NCI-H2107 treated with DMSO at 0.1 percent for 48 hours (cell line): ENCODE results near the gene SCO1.
A peak's percentile ranks its signal among the peaks of the same experiment; 100 is the strongest.

Experiments used
- DNase-seq: peaks from one replicate; lab custom pipeline; 2025; ENCODE audit not compliant: unreplicated experiment; lab: John Stamatoyannopoulos, UW

Gene SCO1

DNA sequence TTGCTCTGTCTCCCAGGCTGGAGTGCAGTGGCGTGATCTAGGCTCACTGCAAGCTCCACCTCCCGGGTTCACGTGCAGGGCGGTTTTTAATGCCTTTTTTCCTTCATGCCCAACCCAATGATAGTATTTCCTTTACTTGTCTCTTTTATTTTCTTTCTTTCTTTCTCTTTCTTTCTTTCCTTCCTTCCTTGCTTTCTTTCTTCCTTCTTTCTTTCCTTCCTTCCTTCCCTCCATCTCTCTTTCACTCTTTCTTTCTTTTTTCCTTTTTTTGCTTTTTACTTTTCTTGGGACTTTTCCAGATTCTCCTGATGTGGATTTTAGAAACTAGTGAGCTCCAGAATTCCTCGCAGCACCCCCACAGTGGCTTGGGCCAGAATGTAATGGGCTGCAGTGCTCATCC, 43.3 kb downstream of the SCO1 start:
- no peak for DNase-seq

DNA sequence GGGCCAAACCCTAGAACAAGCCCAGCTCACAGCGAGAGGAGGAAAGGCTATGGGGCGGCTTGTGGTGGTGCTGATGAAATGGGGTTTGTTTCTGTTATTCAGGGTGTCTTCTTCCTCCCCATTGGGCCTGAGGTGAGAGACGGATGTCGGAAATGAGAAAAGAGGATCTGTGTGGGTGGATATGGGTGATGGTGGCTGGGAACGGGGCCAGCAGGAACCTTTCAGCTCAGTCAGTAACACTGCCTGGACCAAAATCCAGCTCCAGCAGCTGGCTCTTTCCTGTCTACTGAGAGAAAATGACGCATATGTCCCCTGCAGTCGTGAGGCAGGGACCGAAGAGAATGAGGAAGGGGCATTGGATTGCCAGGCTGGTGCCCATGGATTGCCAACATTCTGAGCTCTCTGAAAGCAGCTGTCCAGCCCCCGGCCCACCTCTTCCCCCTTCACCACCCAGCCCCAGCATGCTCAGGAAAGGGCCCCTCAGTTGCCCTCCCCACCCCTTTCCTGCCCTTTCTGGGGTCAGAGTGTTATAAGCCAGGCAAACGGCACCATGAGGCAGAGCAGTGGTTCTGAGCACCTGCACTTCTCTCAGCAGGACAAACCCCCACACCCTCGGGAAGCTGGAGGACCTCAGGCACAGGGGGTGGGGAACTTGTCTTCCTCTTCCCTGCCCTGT, 44.2 kb downstream of the SCO1 start:
- no peak for DNase-seq

DNA sequence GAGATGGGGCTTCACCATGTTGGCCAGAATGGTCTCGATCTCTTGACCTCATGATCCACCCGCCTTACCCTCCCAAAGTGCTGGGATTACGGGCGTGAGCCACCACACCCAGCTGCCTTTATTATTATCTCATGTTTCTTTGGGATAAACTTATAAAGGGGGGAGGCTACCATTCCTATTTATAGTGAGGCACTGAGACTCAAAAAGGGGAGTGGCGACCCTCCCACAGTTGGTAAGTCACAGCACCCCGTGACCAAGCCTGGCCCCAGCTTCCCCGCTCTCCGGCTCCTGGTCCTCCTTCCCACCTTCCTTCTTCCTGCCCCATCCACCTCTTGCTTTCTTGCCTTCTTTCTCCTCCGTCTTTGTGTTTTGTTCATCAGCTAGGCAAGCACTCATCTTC, 45.4 kb downstream of the SCO1 start:
- DNase-seq = no peak

DNA sequence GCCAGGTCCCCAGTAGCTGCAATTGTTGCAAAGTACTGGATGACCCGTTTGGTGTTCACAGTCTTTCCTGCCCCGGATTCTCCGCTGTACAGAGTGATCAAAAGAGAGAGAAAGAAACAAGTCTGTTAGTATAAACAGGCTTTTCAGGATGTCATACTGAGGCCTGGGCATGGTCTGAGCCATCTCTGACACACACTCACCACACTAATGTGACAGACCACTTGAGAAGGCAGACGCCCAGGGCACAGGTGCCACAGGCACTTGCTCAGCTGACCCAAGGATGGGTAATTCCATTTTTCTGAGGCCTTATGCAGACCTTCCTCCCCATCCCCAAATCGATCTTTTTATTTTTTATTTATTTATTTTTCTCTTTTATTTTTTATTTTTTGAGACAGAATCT, 47.7 kb downstream of the SCO1 start:
- DNase-seq = no peak

DNA sequence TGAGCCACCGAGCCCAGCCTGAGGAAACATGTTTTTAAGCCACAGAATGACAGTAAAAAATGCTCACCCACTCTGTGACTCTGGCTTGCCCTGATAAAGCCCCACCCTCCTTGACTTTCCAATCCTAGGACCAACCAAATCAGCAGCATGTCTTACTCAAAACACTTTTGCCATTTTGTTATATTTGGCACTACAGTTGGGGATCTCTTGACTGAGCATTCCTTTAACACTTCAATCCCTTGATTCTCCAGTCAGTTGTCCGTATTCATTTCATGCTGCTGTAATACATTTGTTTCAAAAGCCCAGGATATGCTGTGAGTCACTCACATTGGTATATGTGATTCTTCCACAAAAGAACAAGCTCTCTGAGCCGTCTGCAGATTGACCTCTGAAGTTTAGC, 48.4 kb downstream of the SCO1 start:
- no peak for DNase-seq

DNA sequence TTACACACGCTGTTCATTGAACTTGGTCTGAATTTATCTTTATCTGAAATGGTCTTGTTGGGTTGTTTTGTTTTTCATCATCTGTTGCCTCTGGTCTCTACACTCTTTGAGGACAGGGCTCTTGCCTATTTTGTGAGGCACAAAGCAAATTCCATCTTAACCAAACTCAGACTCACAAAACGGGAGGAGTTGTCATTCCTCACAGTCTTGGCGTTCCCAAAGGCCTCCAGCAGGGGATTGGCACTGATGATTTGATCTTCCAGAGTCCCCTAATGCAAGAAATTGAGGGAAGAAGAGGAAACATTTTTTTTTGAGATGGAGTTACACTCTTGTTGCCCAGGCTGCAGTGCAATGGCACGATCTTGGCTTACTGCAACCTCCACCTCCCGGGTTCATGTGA, 49.0 kb downstream of the SCO1 start:
- no peak for DNase-seq

DNA sequence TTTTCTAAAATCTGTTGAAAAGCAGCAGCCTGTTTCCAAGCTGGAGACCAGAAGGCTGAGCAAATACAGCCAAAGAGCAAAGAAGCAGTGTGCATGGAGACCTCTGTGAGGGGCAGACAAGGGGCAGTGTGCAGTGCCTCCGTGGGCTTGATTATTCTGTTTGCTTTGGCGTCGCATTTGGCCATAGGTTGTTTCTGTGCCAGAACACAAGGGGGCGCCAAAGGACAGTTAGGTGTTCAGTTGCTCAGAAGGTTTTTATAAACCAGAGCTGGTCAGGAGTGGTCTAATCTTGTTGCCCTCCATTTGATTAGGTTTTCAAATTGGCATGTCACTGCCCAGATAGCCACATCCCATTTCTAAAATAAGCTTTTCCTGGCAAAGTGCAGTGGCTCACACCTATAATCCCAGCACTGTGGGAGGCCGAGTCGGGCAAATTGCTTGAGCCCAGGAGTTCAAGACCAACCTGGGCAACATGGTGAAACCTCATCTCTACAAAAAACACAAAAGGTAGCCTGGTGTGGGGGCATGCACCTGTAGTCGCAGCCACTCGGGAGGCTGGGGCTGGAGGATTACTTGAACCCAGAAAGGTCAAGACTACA, 50.8 kb downstream of the SCO1 start:
- DNase-seq = peak; percentile 24

DNA sequence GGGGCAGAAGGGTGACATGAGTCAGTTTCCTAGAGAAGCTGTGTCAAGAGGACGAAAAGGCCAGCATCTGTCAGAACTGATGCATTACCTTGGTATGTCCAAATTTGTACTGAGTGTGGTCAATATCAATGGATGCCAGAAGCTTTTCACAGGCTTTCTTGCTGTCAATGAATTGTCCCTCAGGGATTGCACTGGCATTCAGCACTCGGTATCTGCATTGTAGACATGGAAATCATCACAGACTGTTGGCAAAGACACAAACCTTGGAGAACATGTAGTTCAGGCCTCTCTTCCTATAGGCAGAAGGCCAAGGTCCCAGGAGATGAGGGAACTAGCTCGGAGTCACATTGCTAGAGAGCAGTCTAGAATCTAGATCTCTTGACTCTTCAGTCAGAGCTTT, 56.9 kb downstream of the SCO1 start:
- no peak for DNase-seq

DNA sequence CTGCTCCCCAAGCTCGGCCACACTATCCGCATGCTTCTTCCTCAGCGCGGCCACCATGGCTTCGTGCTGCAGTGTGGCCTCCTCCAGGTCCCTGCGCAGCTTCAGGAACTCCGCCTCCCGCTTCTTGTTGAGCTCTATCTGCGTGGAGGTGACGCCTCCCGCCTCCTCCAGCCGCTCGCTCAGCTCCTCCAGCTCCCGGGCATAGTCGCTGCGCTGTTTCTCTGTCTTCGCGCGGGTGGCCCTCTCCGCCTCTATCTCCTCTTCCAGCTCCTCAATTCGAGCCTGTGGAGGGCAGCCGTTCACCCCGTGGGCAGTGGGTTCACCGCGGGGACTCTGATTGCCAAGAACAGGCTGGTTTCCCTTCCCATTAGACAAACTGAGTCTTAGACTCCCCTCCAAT, 59.2 kb downstream of the SCO1 start:
- DNase-seq = no peak

DNA sequence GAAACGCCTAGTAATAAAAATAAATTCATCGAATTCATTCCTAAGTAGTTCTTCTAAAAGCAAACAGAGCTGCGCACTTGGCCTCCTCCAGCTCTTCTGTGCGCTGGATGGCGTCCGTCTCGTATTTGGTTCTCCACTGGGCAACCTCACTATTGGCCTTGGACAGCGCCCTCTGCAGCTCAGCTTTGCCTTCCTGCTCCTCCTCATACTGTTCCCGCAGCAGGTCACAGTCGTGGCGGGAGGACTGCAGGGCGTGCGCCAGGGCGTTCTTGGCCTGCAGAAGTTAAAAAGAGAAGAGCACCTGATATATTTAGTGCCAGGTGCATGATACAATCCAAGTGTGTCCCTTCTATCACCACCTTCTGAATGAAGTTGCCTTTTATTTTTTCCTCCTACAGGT, 62.0 kb downstream of the SCO1 start:
- no peak for DNase-seq

DNA sequence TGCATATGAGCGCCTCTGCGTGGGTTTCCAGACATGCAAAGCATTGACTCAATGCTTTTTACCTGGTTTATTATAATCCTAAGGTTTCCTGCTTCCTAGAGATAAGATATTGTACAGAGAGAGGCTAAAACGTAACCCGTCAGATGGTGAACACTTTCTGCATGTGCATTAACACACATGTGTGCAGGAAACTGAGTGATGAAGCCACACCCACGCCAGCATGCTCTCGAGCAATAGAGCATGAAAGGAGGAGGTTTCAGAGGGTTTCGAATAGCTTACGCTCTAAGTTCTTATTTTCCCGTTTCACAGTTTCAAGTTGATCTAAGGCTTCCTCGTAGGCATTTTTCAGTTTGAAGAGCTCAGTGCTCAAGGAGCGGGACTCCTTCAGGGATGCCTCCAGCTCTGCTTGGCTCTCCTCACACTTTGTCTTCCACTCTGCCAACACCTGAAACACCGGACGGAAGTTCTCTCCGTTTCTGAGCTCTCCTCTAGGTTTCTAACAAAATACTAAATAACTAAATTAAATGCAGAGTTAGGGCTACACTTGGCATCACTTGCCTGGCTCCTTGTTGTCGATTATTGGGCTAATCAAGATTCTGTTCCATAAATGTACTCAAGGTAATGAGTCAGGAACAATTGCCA, 63.5 kb downstream of the SCO1 start:
- no peak for DNase-seq

DNA sequence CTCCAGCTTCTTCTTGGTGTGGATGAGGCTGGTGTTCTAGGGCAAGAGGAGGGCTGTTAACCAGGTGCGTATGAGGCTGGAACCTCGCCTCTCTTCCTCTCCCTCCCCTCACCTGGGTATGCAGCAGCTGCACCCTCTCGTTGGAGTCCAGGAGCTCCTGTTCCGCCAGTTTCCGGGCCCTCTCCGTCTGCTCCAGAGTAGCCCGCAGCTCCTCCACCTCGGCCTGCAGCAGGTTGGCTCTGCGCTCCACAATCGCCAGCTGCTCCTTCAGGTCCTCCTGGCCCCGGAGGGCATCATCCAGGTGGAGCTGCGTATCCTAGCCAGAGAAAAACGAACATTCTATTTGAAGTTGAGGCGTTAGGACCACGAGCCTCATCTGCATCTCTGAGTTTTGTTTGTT, 65.6 kb downstream of the SCO1 start:
- no peak for DNase-seq

DNA sequence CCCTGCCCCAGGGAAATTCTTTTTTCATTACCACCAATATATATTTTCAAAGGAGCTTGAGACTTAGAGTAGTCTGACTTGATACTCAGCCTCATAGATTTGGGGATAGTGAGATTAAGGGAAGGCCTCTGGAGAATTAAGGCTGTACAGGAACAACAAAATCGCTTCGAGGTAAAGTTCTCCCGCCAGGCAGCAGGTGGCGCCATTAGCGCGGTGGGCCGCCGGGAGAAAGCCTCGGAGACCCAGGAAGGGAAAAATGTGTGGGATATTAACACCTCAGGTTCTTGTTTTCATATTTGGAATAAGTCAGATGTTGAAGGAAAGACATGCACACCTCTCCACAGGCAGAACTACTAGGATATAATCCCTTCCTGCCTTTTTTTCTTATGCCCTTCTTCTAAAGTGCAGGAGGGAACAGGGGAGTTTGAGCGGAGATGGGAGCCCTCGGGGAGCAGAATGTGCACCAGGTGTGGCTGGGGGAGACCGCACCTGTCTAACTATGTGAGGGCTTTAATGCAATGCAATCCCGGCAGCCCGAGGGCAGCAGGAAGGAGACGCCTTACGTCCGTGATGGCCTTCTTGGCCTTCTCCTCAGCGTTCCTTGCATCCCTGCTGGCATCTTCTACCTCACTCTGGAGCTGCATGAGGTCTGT, 66.2 kb downstream of the SCO1 start:
- no peak for DNase-seq

DNA sequence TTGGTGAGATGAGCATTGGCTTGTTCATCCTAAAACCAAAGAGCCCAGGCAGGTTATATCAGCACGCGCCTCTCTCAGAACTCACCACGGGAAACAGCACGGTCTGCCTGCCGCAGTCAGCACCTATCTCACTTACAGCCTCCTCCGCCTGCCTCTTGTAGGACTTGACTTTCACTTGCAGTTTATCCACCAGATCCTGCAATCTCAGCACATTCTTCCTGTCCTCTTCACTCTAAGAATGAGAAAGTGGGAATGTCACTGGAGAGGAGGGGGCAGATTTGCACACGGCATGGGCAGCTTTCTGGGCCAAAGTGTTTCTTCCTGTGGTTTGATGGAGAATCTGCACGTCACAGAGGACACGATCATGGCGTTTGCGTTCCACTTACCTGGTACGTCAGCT, 67.6 kb downstream of the SCO1 start:
- DNase-seq = no peak

DNA sequence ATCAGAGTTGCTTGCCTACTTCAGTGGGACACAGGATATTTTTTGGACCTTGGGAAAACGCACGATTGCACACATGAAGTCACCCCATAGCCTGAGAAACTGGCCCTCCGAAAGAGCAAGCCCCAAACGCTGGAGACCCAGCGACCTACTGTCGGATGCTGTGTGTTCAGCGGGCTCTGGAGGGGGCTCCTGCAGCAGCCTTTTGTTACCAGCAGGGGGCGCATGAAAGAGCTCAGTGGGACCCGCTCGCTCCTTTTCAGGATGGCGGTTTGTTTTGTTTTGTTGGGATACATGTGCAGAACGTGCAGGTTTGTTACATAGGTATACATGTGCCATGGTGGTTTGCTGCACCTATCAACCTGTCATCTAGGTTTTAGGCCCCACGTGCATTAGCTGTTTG, 68.6 kb downstream of the SCO1 start:
- no peak for DNase-seq

DNA sequence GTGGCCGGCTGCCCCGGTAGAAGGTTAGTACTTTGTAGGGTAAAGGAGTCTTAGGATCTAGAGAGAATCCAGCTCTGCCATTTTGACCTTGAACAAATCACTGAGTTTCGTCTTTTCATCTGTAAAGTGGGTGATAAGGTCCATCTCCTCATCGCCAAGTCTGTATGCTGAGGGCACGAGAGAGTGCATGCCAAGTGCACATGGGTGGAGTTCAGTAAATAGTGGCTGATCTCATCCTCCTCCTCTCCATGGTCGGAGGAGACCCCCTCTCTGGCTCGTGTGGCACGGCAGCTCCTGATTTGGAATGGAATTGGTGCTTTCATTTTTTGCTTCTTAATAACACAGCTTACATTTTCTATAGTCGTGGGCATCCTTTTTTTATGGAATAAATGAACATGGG, 70.9 kb downstream of the SCO1 start:
- DNase-seq = no peak

DNA sequence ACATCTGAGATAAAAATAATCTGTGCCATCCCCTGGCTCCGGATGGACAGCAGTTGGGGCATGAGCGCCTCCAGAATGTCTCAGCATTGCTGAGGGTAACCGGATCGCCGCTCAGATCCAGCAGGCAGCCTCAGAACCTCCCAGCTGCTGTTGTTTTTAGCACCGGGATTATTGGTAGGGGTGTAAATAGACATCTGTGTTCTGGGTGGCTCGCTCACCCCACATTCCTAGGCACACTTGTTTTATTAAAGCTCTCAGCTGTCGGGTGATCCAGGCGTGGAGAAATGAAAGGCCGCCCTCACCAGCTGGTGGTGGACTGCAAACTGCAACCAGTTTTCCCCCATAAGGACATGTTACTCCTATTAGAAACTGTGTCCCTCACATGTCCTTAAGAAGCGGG, 72.4 kb downstream of the SCO1 start:
- no peak for DNase-seq

DNA sequence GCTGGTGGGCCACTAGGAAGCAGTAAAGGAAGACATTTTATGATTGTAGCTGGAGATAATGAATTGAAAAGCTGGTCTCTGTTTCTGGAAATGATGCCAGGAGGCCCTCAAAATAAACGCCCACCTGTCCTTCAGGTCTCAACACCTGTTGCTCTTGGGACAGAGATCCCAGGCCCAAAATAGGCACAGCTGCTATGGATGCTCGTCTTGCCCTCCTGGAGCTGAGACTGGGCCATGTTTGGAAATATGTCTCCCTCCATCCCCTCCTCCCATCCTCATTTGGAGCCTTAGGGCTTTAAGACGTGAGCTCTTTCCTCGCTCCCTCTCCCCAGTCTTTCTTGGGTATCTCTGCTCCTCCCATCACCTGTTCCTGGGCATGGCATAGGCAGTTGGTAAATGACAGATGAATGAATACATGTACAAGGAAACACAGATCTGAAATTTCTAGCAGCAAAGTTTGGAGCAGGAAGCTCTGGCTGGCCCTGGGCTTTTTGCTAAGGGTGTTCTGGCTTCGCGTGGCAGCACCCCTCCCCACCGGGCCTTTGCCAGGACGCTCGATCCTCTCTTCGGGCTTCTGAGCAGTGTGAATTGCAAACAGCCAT, 73.5 kb downstream of the SCO1 start:
- no peak for DNase-seq

DNA sequence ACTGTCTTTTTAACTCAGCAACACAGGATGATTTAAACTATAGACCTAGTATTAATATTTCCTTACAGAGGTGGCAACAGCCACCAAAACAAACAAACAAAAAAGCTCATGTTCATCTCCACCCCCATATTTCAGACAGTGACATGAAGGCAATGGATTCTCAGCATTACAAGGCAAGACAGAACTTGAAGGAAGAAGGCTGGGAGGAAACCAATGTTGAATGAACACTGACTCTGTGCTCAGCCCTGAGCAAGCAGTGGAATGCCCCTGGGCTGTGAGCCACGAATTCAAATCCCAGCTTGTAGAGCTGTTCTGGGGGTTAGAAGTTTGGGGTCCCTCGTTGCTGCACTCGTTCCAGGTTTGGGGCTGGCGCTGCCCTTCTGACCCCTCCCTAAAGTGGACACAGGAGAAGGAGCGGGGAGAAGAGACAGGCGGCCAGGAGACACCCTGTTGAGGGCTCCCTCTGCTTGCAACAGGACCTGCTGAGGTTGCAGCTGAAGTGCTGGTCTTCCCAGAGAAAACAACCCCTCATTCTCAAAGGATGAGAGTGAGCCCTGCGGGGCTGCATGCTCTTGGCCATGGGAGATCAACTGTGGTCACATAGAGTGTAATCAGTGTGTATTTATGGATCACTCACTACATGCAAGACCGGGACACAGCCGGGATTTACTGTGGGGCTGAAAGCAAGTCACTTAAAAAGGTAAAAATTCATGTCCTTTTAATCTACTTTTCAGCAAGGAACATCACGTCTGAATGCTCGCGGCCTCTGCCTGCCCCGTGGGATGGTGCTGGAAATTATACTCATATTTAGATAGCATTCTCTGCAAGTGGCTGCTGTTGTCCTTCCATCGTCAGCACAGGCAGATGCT, 74.5 kb downstream of the SCO1 start:
- DNase-seq = no peak
